GM12874 (cell line): ENCODE results near the gene KDM3A.

Source experiments
- CTCF ChIP-seq: IDR thresholded peaks from 2 replicates; pipeline ENCODE4 v1.5.1; 2011; ENCODE audit warnings: low read depth, mild to moderate bottlenecking, control low read depth, low read length, moderate library complexity; ENCODE audit not compliant: insufficient read depth

Gene KDM3A

GRCh38 chr2:86398500-86399474 is 42.4 kb upstream of the KDM3A start:
- TF ChIP-seq CTCF: no peak

- no peak for TF ChIP-seq CTCF
These were observed 40.9 kb upstream of the KDM3A start for GRCh38 chr2:86400321-86400720.

- no peak for TF ChIP-seq CTCF
These were observed 30.6 kb upstream of the KDM3A start for GRCh38 chr2:86410581-86410980.

- no peak for TF ChIP-seq CTCF
These were observed 29.8 kb upstream of the KDM3A start for GRCh38 chr2:86411396-86411795.

GRCh38 chr2:86412007-86412406 is 29.2 kb upstream of the KDM3A start:
- TF ChIP-seq CTCF: no peak

GRCh38 chr2:86413296-86414094 is 27.7 kb upstream of the KDM3A start:
- TF ChIP-seq CTCF: no peak

GRCh38 chr2:86414996-86415395 is 26.2 kb upstream of the KDM3A start:
- no peak for TF ChIP-seq CTCF
